ENCODE data around the gene MAP3K4. TPM values are rescaled to one million over a fixed set of nuclear protein-coding genes. Genes with fewer than 3 reads are reported as not detected.

The MAP3K4 gene, protein sequence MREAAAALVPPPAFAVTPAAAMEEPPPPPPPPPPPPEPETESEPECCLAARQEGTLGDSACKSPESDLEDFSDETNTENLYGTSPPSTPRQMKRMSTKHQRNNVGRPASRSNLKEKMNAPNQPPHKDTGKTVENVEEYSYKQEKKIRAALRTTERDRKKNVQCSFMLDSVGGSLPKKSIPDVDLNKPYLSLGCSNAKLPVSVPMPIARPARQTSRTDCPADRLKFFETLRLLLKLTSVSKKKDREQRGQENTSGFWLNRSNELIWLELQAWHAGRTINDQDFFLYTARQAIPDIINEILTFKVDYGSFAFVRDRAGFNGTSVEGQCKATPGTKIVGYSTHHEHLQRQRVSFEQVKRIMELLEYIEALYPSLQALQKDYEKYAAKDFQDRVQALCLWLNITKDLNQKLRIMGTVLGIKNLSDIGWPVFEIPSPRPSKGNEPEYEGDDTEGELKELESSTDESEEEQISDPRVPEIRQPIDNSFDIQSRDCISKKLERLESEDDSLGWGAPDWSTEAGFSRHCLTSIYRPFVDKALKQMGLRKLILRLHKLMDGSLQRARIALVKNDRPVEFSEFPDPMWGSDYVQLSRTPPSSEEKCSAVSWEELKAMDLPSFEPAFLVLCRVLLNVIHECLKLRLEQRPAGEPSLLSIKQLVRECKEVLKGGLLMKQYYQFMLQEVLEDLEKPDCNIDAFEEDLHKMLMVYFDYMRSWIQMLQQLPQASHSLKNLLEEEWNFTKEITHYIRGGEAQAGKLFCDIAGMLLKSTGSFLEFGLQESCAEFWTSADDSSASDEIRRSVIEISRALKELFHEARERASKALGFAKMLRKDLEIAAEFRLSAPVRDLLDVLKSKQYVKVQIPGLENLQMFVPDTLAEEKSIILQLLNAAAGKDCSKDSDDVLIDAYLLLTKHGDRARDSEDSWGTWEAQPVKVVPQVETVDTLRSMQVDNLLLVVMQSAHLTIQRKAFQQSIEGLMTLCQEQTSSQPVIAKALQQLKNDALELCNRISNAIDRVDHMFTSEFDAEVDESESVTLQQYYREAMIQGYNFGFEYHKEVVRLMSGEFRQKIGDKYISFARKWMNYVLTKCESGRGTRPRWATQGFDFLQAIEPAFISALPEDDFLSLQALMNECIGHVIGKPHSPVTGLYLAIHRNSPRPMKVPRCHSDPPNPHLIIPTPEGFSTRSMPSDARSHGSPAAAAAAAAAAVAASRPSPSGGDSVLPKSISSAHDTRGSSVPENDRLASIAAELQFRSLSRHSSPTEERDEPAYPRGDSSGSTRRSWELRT (N-terminal part only)
- 43.4 TPM for total RNA-seq

DNA sequence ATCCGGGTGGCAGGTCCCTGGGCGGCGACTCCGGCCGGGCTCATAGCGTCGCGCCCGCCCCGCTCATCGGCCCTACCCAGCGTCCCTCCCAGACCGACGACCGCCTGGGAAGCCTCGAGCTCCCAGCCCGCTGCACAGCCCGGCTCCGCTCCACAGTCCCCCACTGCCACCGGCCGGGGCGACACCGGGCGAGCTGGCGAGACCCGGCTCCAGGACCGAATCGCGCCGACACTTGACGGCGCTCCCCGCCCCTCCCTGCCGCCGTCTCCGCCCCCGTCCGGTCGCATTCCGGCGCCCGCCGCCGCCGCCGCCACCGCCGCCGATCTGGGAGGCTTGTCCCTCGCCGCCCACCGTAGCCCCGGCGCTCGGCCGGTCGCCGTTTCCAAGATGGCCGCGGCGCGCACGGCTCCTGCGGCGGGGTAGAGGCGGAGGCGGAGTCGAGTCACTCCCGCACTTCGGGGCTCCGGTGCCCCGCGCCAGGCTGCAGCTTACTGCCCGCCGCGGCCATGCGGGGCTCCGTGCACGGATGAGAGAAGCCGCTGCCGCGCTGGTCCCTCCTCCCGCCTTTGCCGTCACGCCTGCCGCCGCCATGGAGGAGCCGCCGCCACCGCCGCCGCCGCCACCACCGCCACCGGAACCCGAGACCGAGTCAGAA, at the start of gene MAP3K4:
Gene MAP3K4 (plus strand): TSS at position 364 of the 655 bp plus-strand sequence. CDS start 163 bp downstream, at position 527.
- ATAC-seq, result peak; percentile 80

GRCh38 chr6:160943997-160944396, 47.6 kb upstream of the MAP3K4 start:
- ATAC-seq, result no peak

GRCh38 chr6:160945516-160946177, 45.9 kb upstream of the MAP3K4 start:
- ATAC-seq, result no peak

DNA sequence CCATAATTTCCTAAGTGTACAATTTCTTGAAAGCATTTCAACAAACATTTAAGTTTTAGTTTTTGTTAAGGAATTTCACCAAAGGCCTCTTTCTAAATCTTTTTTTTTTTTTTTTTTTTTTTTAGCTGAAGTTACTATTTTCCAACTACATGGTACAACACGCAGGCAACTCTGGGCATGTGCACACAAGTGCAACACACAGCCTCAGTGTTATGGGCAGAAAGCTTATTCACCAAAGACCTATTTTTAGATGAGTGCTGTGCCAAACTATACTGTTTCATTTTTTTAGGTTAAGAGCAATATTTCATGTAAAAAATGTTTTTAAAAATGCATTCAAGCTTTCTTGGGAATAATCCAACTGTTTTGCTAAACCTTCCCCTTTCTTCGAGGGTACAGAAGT, 42.0 kb upstream of the MAP3K4 start:
- peak; percentile 78 for ATAC-seq

DNA sequence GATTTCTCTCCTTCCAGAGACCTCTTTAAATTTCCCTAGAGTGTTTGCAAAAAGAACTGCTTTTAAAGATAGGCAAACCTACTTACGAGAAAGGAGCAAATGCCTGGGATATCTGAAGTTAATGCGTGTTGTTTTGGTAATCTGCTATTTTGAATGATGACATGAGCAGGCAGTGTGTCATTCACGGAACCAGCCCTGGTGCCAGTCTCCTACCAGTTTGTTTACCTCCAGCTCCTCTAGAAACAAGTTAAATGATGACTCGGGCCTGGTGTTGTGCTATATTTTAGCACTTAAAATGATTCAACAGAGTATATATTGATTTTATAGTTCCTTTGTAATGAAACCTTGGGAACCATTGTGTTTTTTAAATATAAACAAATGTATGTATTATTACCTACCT, 41.1 kb upstream of the MAP3K4 start:
- peak; percentile 97 for ATAC-seq

- ATAC-seq, result peak; percentile 38
Measured at GRCh38 chr6:160951187-160952030, 40.2 kb upstream of the MAP3K4 start.

DNA sequence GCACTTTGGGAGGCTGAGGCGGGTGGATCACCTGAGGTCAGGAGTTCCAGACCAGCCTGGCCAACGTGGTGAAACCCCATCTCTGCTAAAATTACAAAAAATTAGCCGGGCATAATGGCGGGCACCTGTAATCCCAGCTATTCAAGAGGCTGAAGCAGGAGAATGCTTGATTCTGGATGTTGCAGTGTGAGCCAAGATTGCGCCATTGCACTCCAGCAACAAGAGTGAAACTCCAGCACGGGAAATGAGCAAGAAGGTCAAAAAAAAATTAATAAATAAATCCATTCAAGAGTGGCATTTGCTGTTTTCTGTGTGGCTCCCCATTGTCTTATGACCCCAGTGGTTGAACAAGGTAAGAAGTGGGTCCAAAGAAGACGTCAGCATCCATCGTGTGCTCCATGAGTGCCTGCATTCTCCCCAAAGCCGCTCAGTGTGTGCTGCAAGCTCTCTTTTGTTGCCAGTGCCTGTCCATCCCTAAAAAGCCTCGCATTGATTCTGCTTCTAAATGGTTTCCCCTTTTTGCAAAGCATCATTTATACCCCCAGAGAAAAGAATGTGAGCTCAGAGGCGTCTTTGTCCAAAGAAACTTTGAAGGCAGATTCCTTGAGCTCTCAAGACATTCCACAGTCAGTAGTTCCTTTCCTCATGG, 38.8 kb upstream of the MAP3K4 start:
- ATAC-seq, result no peak

- no peak for ATAC-seq
Measured at GRCh38 chr6:160955508-160956295, 35.9 kb upstream of the MAP3K4 start.

- ATAC-seq, result no peak
Measured at GRCh38 chr6:160956300-160957035, 35.1 kb upstream of the MAP3K4 start.

DNA sequence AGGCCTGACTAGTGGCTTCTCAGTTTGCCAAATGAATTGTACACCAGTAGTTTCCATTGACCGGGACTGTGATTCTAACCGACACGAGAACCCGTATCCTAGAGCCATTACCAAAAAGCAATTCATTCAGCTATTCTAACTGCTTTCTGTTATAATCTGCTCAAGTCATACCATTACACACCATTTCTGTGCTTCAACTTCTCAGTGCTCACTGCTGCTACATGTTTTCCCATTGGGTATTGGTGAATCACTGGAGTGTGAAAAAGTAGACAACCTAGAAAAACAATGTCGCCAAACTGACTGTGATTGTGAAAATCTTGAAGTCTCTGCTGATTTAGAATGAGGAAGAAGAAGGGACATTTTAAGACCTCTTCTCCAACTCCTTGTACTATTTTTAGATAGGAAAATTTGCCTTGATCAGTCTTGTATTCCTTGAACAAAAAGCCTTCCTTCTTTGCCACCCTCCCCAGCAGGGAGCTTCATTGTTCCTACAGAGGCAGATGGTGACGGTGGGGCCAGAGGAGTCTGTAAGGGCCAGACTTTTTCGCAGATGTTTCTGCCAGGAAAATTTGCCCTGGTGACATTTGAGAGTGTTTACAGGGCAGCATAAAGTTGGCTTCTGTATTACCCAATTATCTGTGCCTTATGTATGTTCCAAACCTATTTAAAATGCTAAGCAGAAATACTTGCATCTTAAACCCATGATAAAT, 31.7 kb upstream of the MAP3K4 start:
- ATAC-seq, result no peak

DNA sequence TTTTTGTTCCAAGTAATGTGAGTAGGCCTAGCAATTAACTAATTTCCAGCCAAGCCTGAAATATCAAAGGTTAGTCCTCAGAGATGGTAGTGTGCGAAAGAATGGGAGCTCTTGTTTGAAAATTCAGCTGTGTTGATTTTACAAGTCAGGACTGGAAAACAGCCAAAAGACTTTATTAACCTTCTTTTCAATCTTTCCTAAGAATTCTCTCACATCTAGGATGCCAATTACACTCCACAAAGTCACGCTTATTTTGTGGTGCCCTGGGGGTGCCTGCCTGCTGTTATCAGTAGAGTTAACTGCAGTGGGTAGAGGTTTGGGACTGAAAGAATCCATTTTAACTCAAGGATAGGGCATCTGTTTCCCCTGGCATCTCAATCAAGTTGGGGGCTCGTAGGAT, 30.7 kb upstream of the MAP3K4 start:
- no peak for ATAC-seq

GRCh38 chr6:160962835-160963623, 28.5 kb upstream of the MAP3K4 start:
- no peak for ATAC-seq

DNA sequence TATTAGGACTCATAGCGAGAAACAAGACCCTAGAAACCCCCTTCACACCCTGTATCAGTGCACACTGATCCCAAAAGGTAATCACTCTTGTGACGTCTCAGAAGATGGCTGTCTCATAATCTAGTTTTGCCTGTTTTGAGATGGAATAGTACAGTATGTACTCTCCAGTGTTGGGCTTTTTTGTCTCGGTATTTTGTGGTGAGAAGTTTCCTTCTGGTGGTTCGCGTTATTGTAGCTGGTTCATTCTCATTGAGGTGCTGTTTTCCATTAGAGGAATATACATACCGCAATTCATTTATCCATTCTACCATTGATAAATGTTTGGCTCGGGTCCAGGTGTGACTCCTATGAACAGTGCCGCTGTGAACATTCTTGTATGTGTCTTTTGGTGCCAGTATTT, 27.9 kb upstream of the MAP3K4 start:
- ATAC-seq, result peak; percentile 18

DNA sequence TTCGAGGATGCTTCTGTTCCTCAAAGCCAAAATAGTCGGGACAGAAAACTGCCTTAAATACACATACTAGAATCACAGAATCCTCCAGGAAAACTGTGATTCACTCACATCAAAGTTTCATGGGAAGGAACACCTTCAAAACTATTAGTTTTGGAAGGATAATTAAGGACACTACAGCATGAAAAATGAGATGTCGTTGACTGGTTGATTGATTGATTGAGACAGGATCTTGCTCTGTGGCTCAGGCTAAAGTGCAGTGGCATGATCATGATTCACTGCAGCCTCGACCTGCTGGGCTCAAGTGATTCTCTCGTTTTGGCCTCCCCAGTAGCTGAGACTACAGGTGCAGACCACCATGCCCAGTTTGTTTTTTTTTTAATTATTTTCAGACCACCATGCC, 25.7 kb upstream of the MAP3K4 start:
- ATAC-seq, result no peak

DNA sequence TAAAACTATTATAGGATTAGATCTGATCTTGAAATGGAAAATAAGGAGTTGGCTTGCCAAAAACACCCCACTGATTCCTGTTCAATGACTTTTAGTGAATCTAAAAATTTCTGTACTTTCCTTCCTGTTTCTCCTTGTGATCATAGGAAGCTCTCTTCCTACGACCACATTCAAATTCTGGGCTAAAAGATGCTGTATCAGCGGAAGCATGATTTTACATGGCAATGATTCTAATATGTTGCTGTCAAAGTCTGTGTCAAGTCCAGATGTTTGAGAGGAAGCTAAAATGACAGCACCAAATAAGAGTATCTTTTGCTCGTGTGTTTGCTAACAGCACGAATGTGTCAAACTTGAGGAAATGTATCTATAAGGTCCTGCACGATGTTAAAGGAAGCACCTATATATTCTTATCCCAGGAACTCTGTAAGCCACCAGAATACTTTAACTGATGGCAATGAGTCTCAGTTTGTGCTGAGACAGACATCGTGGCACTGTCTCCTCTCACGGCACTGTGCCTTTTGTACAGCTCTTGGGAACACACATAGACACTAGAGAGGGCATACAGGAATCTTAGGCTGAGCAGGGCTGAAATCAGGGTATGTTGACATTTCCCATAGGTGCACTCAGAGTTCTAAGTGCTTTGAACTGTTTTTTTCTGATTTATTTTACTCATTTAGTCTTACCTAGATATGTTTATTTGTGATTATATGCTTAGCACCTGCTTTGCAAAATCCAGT, 24.9 kb upstream of the MAP3K4 start:
- no peak for ATAC-seq

- no peak for ATAC-seq
Measured at GRCh38 chr6:160967351-160967750, 24.2 kb upstream of the MAP3K4 start.
